H1 (cell line): ENCODE results near the gene SCD. TPM values are rescaled to one million over a fixed set of nuclear protein-coding genes. Genes with fewer than 3 reads are reported as not detected.

Source experiments
- CTCF ChIA-PET: fragments of 300-600 bp; sonication (Branson Sonifier 250); formaldehyde crosslinking; loops from one replicate; lab custom pipeline; 2021; ENCODE audit not compliant: partially characterized antibody; lab: Charles Lee
- POLR2A ChIA-PET: fragments of 300-600 bp; sonication (Branson Sonifier 250); formaldehyde crosslinking; loops from one replicate; lab custom pipeline; 2021; ENCODE audit warnings: inconsistent platforms; ENCODE audit not compliant: partially characterized antibody; lab: Charles Lee
- DNase-seq, 2 experiments: peaks; one replicate each; pipeline versions ENCODE4 v3.0.0 to v3.0.0-alpha.2; 2010 to 2022; ENCODE audit warnings: low spot score in 2 of 2, low read depth in 1 of 2, mixed read lengths in 1 of 2
- FAIRE-seq: peaks from 2 replicates; lab custom pipeline; 2011; peaks lifted over from hg19 to GRCh38; lab: Jason Lieb, UNC
- H2AFZ ChIP-seq: 2 replicates; pipeline ENCODE4 v1.8.1; 2012; ENCODE audit warnings: low read length, inconsistent platforms
- H2AK5ac ChIP-seq: 2 replicates; pipeline ENCODE4 v1.6.1; 2013; ENCODE audit warnings: low read depth, low read length
- H2BK120ac ChIP-seq: replicated peaks from 2 replicates; pipeline ENCODE3; 2013; ENCODE audit warnings: low read depth, low read length, inconsistent platforms
- H2BK12ac ChIP-seq: 2 replicates; pipeline ENCODE4 v1.6.1; 2013; ENCODE audit warnings: low read depth, low read length
- H2BK15ac ChIP-seq: 2 replicates; pipeline ENCODE4 v1.6.1; 2013; ENCODE audit warnings: low read length
- H2BK20ac ChIP-seq: 2 replicates; pipeline ENCODE4 v1.6.1; 2013; ENCODE audit warnings: low read length
- H2BK5ac ChIP-seq: 2 replicates; pipeline ENCODE4 v1.6.1; 2013; ENCODE audit warnings: low read depth, low read length
- H3K14ac ChIP-seq: 2 replicates; pipeline ENCODE4 v1.6.1; 2013; ENCODE audit warnings: inconsistent platforms; ENCODE audit not compliant: insufficient read length
- H3K18ac ChIP-seq: 2 replicates; pipeline ENCODE4 v1.6.1; 2013; ENCODE audit warnings: low read length; ENCODE audit errors: extremely low read depth
- H3K23ac ChIP-seq: 2 replicates; pipeline ENCODE4 v1.6.1; 2013; ENCODE audit warnings: inconsistent platforms; ENCODE audit not compliant: insufficient read length
- H3K23me2 ChIP-seq: 2 replicates; pipeline ENCODE4 v1.6.1; 2013; ENCODE audit warnings: low read depth, low read length
- H3K27ac ChIP-seq: 2 replicates; pipeline ENCODE4 v1.6.1; 2011; ENCODE audit warnings: low read depth, low read length, inconsistent platforms
- H3K27me3 ChIP-seq, 4 experiments: replicated peaks in 1 of 4; 1 replicate in 1 of 4; 2 replicates in 3 of 4; pipeline versions ENCODE4 v1.6.1 to v1.8.1; 2011 to 2013; ENCODE audit warnings: low read length in 3 of 4, mild to moderate bottlenecking in 3 of 4, inconsistent platforms in 2 of 4, mixed read lengths in 2 of 4, moderate library complexity in 1 of 4; ENCODE audit not compliant: control insufficient read depth in 3 of 4, insufficient read depth in 3 of 4; ENCODE audit errors: extremely low read depth in 1 of 4
- H3K36me3 ChIP-seq, 4 experiments: 2 replicates each; pipeline versions ENCODE4 v1.6.1 to v1.8.1; 2011 to 2013; ENCODE audit warnings: mild to moderate bottlenecking in 4 of 4, low read length in 3 of 4, moderate library complexity in 2 of 4, control low read depth in 1 of 4, inconsistent platforms in 1 of 4; ENCODE audit not compliant: insufficient read depth in 4 of 4, control insufficient read depth in 2 of 4
- H3K4ac ChIP-seq: replicated peaks from 2 replicates; pipeline ENCODE3; 2013; ENCODE audit warnings: low read length, low read depth, mixed read lengths, inconsistent platforms; ENCODE audit not compliant: insufficient read length
- H3K4me1 ChIP-seq, 4 experiments: replicated peaks in 1 of 4; 1 replicate in 1 of 4; 2 replicates in 3 of 4; pipeline versions ENCODE4 v1.6.1 to v1.8.1; 2011 to 2013; ENCODE audit warnings: low read length in 3 of 4, inconsistent platforms in 2 of 4, mixed read lengths in 1 of 4; ENCODE audit not compliant: insufficient read depth in 4 of 4, control insufficient read depth in 3 of 4
- H3K4me2 ChIP-seq, 2 experiments: 2 replicates each; pipeline versions ENCODE4 v1.6.1 to v1.8.1; 2011 to 2013; ENCODE audit warnings: low read depth in 2 of 2, low read length in 2 of 2, control low read depth in 1 of 2, inconsistent platforms in 1 of 2, mild to moderate bottlenecking in 1 of 2; ENCODE audit not compliant: insufficient read depth in 1 of 2
- H3K4me3 ChIP-seq, 4 experiments: fragments of 200-600, 300-600 bp in 1 of 4; sonication (generic), shearing (Covaris generic), sonication (Bioruptor Twin) in 1 of 4; 2 replicates each; pipeline versions ENCODE4 v1.5.1 to v1.8.1; 2011 to 2016; ENCODE audit warnings: low read length in 4 of 4, low read depth in 3 of 4, control low read depth in 2 of 4, inconsistent platforms in 2 of 4, mild to moderate bottlenecking in 2 of 4, mixed read lengths in 1 of 4, moderate library complexity in 1 of 4; ENCODE audit not compliant: insufficient read depth in 2 of 4; ENCODE audit errors: extremely low read depth in 1 of 4
- H3K56ac ChIP-seq: replicated peaks from 2 replicates; pipeline ENCODE3; 2013; ENCODE audit warnings: low read depth, mild to moderate bottlenecking, mixed read lengths, low read length, inconsistent platforms; ENCODE audit not compliant: insufficient read length
- H3K79me1 ChIP-seq: 2 replicates; pipeline ENCODE4 v1.6.1; 2013; ENCODE audit warnings: low read depth, low read length, control low read depth
- H3K79me2 ChIP-seq, 2 experiments: 2 replicates each; pipeline versions ENCODE4 v1.6.1 to v1.8.1; 2012 to 2013; ENCODE audit warnings: low read length in 2 of 2, mild to moderate bottlenecking in 2 of 2, inconsistent platforms in 1 of 2; ENCODE audit not compliant: insufficient read depth in 2 of 2, control insufficient read depth in 1 of 2
- H3K9ac ChIP-seq, 4 experiments: replicated peaks in 1 of 4; 1 replicate in 1 of 4; 2 replicates in 3 of 4; pipeline versions ENCODE4 v1.6.1 to v1.8.1; 2011 to 2013; ENCODE audit warnings: low read depth in 3 of 4, low read length in 3 of 4, control low read depth in 2 of 4, mild to moderate bottlenecking in 2 of 4, moderate library complexity in 2 of 4, inconsistent platforms in 1 of 4; ENCODE audit errors: extremely low read depth in 1 of 4
- H3K9me3 ChIP-seq, 2 experiments: 2 replicates each; pipeline versions ENCODE4 v1.6.1 to v1.8.1; 2012 to 2013; ENCODE audit warnings: mild to moderate bottlenecking in 2 of 2, moderate library complexity in 2 of 2, control low read depth in 1 of 2, inconsistent platforms in 1 of 2, low read depth in 1 of 2, low read length in 1 of 2, mixed read lengths in 1 of 2; ENCODE audit not compliant: insufficient read depth in 2 of 2
- H4K20me1 ChIP-seq, 2 experiments: replicated peaks in 1 of 2; 2 replicates each; pipeline versions ENCODE3 to v1.8.1; 2011 to 2013; ENCODE audit warnings: inconsistent platforms in 2 of 2, low read length in 2 of 2, mild to moderate bottlenecking in 1 of 2; ENCODE audit not compliant: insufficient read depth in 2 of 2, control insufficient read depth in 1 of 2
- H4K5ac ChIP-seq: 2 replicates; pipeline ENCODE4 v1.6.1; 2013; ENCODE audit warnings: low read length, low read depth, mixed read lengths, inconsistent platforms; ENCODE audit not compliant: insufficient read length
- H4K8ac ChIP-seq: 2 replicates; pipeline ENCODE4 v1.8.0; 2013; ENCODE audit warnings: mild to moderate bottlenecking, moderate library complexity, low read length, inconsistent platforms; ENCODE audit not compliant: insufficient read depth; ENCODE audit errors: extremely low read depth
- H4K91ac ChIP-seq: replicated peaks from 2 replicates; pipeline ENCODE3; 2013; ENCODE audit warnings: low read length, mixed read lengths, inconsistent platforms; ENCODE audit not compliant: insufficient read length
- ASH2L ChIP-seq: fragments of 200-600, 300-600 bp; sonication (generic); IDR thresholded peaks from one replicate; pipeline ENCODE4 v1.7.1; 2017; ENCODE audit warnings: low read length
- HDAC2 ChIP-seq, 2 experiments: fragments of 300-600 bp in 1 of 2; sonication (generic) in 1 of 2; IDR thresholded peaks; 2 replicates each; pipeline ENCODE4 v1.6.1; 2011 to 2012; ENCODE audit warnings: low read depth in 2 of 2, low read length in 2 of 2, mild to moderate bottlenecking in 2 of 2, moderate library complexity in 2 of 2, borderline replicate concordance in 1 of 2, inconsistent platforms in 1 of 2
- KDM1A ChIP-seq: fragments of 200-600, 300-600 bp; sonication (generic); IDR thresholded peaks from 2 replicates; pipeline ENCODE4 v1.7.1; 2016; ENCODE audit warnings: mild to moderate bottlenecking, low read length, borderline replicate concordance
- SIN3A ChIP-seq, 2 experiments: IDR thresholded peaks in 1 of 2; conservative IDR thresholded peaks in 1 of 2; 2 replicates each; pipeline ENCODE4 v1.6.1; 2011 to 2012; ENCODE audit warnings: low read length in 2 of 2, improper control_type of control experiment in 1 of 2, low read depth in 1 of 2, mild to moderate bottlenecking in 1 of 2
- WGBS, 2 experiments: shearing (Covaris generic) in 1 of 2; methylation state at CpG; one replicate each; pipeline versions ENCODE4 v1.1.6 to v1.1.7; 2013 to 2015; ENCODE audit warnings: low lambda C conversion rate in 2 of 2, mixed read lengths in 2 of 2, inconsistent platforms in 1 of 2, low coverage in 1 of 2, missing lambda C conversion rate in 1 of 2; ENCODE audit not compliant: insufficient replicate concordance in 2 of 2, insufficient coverage in 1 of 2, insufficient read length in 1 of 2; ENCODE audit errors: extremely low coverage in 1 of 2, missing lambda C conversion rate in 1 of 2; 5-methylcytosine and 5-hydroxymethylcytosine counted together
- polyA plus RNA-seq, 7 experiments: library from polyadenylated mRNA; depleted of rRNA in 3 of 7; stranded (reverse) in 5 of 7; unstranded in 2 of 7; fragments of >200 nt in 5 of 7; fragments of 200-250 nt in 2 of 7; gene quantifications; 1 replicate in 5 of 7; 2 replicates in 1 of 7; 4 replicates in 1 of 7; pipeline versions ENCODE4 v1.2.1 to v1.2.3, GENCODE V29; 2011 to 2013; ENCODE audit warnings: missing spikeins in 2 of 7, mixed read lengths in 2 of 7
- total RNA-seq: library from RNA; stranded (reverse); fragmentation: NEBNext Ultra II Directional; extraction: Animal tissue kit (Norgen Biotek cat#: 25700); gene quantifications from 2 replicates; pipeline ENCODE4 v1.2.1, GENCODE V29; 2021

SCD gene
- total and polyA plus RNA-seq, 2 of the 8 experiments (the other 6 are each of a cell fraction or from before 2014, with no cell fraction given): 397 to 621 TPM

- H3K56ac ChIP-seq: peak overlapping the region; percentile 95
- H3K4me3 ChIP-seq: peak overlapping the region; percentile 85 to 95 (median 90)
- H3K36me3 ChIP-seq: peaks cover 34 to 48% (median 44%) of the 10 kb centered on the region in 4 experiments
- H2AFZ ChIP-seq: no peak overlapping the region
- 3% methylated on average over 32 of the region's 32 CpGs; no CpG with 5 or more reads in 1 of the 2 experiments for WGBS, 2 experiments
- H4K91ac ChIP-seq: peak overlapping the region; percentile 77
- peaks cover 19% of the 10 kb centered on the region for H3K23me2 ChIP-seq
- no peak overlapping the region for H3K14ac ChIP-seq
- no peak overlapping the region for H2BK12ac ChIP-seq
- peaks cover 7 to 28% (median 20%) of the 10 kb centered on the region in 4 experiments for H3K4me1 ChIP-seq
- no peak overlapping the region for H2BK20ac ChIP-seq
- no peak overlapping the region; the same call in 1 of the 2 replicates for H2AK5ac ChIP-seq
- peak overlapping the region; percentile 84 for H4K5ac ChIP-seq
- H2BK120ac ChIP-seq: peak overlapping the region; percentile 60
- peak overlapping the region; percentile 95 for H2BK5ac ChIP-seq
- H3K27me3 ChIP-seq: no peaks in the 10 kb centered on the region
- POLR2A ChIA-PET: interaction anchor here (0.7 to 9.6 kb wide), 9 partner anchors 8 to 72 kb away, joined by 3 to 103 read pairs (median 5); no protein-coding TSS in a partner anchor
- H3K4ac ChIP-seq: peak overlapping the region; percentile 84
- peak overlapping the region; percentile 85 to 97 for H3K4me2 ChIP-seq
- H3K9me3 ChIP-seq: no peaks in the 10 kb centered on the region
- no peak overlapping the region for H3K23ac ChIP-seq
- DNase-seq (no peak), FAIRE-seq (no peak)
- CTCF ChIA-PET: interaction anchor here (1.0 to 21.7 kb wide), 11 partner anchors 10 to 171 kb away, joined by 3 to 226 read pairs (median 5); partner anchors contain the start of gene SEC31B
- H3K27ac ChIP-seq: peak overlapping the region; percentile 80; the same call in 1 of the 2 replicates
- H3K9ac ChIP-seq: peak overlapping the region; percentile 70 to 91 (median 84); a peak in 6 of 7 replicates
- 0 out of 4 replicates have a peak, but pooled peaks of 1 of the 2 experiments have one; percentile 26 for TF ChIP-seq SIN3A (conservative IDR thresholded peaks at IDR 0.05 in 1 of 2, IDR thresholded peaks at IDR 0.05 in 1 of 2; ENCODE audit: low read depth in 1 of 2, low read length in 2 of 2)
- TF ChIP-seq KDM1A: no peak
- peak; percentile 16 for TF ChIP-seq ASH2L
- TF ChIP-seq HDAC2 (IDR thresholded peaks at IDR 0.05; ENCODE audit: borderline replicate concordance in 1 of 2, low read depth in 2 of 2, low read length in 2 of 2): 0 out of 4 replicates have a peak, but pooled peaks of 1 of the 2 experiments have one; percentile 10
- H3K79me1 ChIP-seq: peaks cover 13% of the 10 kb centered on the region; the same call in 1 of the 2 replicates
- peak overlapping the region; percentile 87 for H3K18ac ChIP-seq
- H2BK15ac ChIP-seq: peak overlapping the region; percentile 21; the same call in 1 of the 2 replicates
- peaks cover 32 to 63% of the 10 kb centered on the region in 2 experiments for H3K79me2 ChIP-seq
- H4K8ac ChIP-seq: peak overlapping the region; percentile 78
- H4K20me1 ChIP-seq: peaks cover 26 to 47% of the 10 kb centered on the region in 2 experiments
Measured at GRCh38 chr10:100347568-100348195, 649 bp downstream of the SCD start.
